Keratinocyte (primary cell): ENCODE measurements around the gene TRPC3. TPM values are rescaled to one million over a fixed set of nuclear protein-coding genes. Genes with fewer than 3 reads are reported as not detected.
A peak's percentile ranks its signal among the peaks of the same experiment; 100 is the strongest.

Source experiments
- DNase-seq: peaks from one replicate; pipeline ENCODE4 v3.0.0-alpha.2; 2011; ENCODE audit warnings: low read depth, missing footprints, low spot score
- FAIRE-seq: peaks from 2 replicates; lab custom pipeline; 2011; peaks lifted over from hg19 to GRCh38; lab: Jason Lieb, UNC
- H2AFZ ChIP-seq: 2 replicates; pipeline ENCODE4 v1.6.0; 2012; ENCODE audit warnings: low read length, control low read depth, inconsistent platforms; ENCODE audit not compliant: control insufficient read depth
- H3K27ac ChIP-seq: 2 replicates; pipeline ENCODE4 v1.5.1; 2011; ENCODE audit warnings: low read length; ENCODE audit not compliant: control insufficient read depth, insufficient read depth
- H3K27me3 ChIP-seq: 3 replicates; pipeline ENCODE4 v1.6.0; 2011; ENCODE audit warnings: low read length; ENCODE audit not compliant: control insufficient read depth, insufficient read depth; ENCODE audit errors: extremely low read depth
- H3K36me3 ChIP-seq, 2 experiments: 2 replicates in 1 of 2; 3 replicates in 1 of 2; pipeline ENCODE4 v1.5.1; 2011; ENCODE audit warnings: low read length in 2 of 2, mild to moderate bottlenecking in 1 of 2; ENCODE audit not compliant: control insufficient read depth in 2 of 2, insufficient read depth in 2 of 2; ENCODE audit errors: extremely low read depth in 1 of 2
- H3K4me1 ChIP-seq: 3 replicates; pipeline ENCODE4 v1.5.1; 2011; ENCODE audit warnings: low read length; ENCODE audit not compliant: control insufficient read depth, insufficient read depth; ENCODE audit errors: extremely low read depth
- H3K4me2 ChIP-seq: 3 replicates; pipeline ENCODE4 v1.6.0; 2011; ENCODE audit warnings: low read depth, low read length; ENCODE audit not compliant: control insufficient read depth, insufficient read depth; ENCODE audit errors: extremely low read depth
- H3K4me3 ChIP-seq, 3 experiments: fragments of 200-600 bp in 1 of 3; sonication (generic) in 1 of 3; 2 replicates in 2 of 3; 3 replicates in 1 of 3; pipeline ENCODE4 v1.5.1; 2011 to 2016; ENCODE audit warnings: low read length in 3 of 3, mild to moderate bottlenecking in 3 of 3, control low read depth in 2 of 3, inconsistent platforms in 1 of 3, low read depth in 1 of 3, mixed read lengths in 1 of 3, mixed run types in 1 of 3, moderate library complexity in 1 of 3; ENCODE audit not compliant: control insufficient read depth in 2 of 3, insufficient read depth in 2 of 3; ENCODE audit errors: extremely low read depth in 1 of 3
- H3K79me2 ChIP-seq: 2 replicates; pipeline ENCODE4 v1.6.0; 2012; ENCODE audit warnings: low read length; ENCODE audit not compliant: control insufficient read depth, insufficient read depth
- H3K9ac ChIP-seq: 3 replicates; pipeline ENCODE4 v1.6.0; 2011; ENCODE audit warnings: low read length; ENCODE audit not compliant: control insufficient read depth, insufficient read depth; ENCODE audit errors: extremely low read depth
- H3K9me1 ChIP-seq: 3 replicates; pipeline ENCODE4 v1.6.0; 2011; ENCODE audit warnings: low read length; ENCODE audit not compliant: control insufficient read depth, insufficient read depth; ENCODE audit errors: extremely low read depth
- H3K9me3 ChIP-seq: 2 replicates; pipeline ENCODE4 v1.5.1; 2012; ENCODE audit warnings: low read depth, low read length; ENCODE audit not compliant: control insufficient read depth
- H4K20me1 ChIP-seq: 3 replicates; pipeline ENCODE4 v1.6.0; 2011; ENCODE audit warnings: low read length; ENCODE audit not compliant: control insufficient read depth, insufficient read depth; ENCODE audit errors: extremely low read depth
- CTCF ChIP-seq, 3 experiments: IDR thresholded peaks in 1 of 3; conservative IDR thresholded peaks in 1 of 3; optimal IDR thresholded peaks in 1 of 3; 2 replicates in 2 of 3; 3 replicates in 1 of 3; pipeline versions ENCODE3 to v1.5.1; 2011; ENCODE audit warnings: low read length in 3 of 3, mild to moderate bottlenecking in 3 of 3, moderate library complexity in 2 of 3, control low read depth in 1 of 3, inconsistent platforms in 1 of 3; ENCODE audit not compliant: insufficient read depth in 2 of 3; ENCODE audit errors: extremely low read depth in 1 of 3
- EZH2 ChIP-seq: IDR thresholded peaks from one replicate; pipeline ENCODE4 v1.6.1; 2012; ENCODE audit warnings: inconsistent platforms, mild to moderate bottlenecking, low read length, moderate library complexity
- dilution Hi-C: fragments of 300-500 bp; cut with MboI; formaldehyde crosslinking; loops from one replicate; pipeline ENCODE4 v1.7.0; 2020; ENCODE audit warnings: low sequenced_read_pairs; ENCODE audit not compliant: extremely low pct_ligation_motif_present
- polyA plus RNA-seq, 5 experiments: library from polyadenylated mRNA; depleted of rRNA in 3 of 5; stranded (reverse) in 3 of 5; stranded (forward) in 1 of 5; unstranded in 1 of 5; fragments of >200 nt; gene quantifications; 1 replicate in 1 of 5; 2 replicates in 3 of 5; 3 replicates in 1 of 5; pipeline versions ENCODE4 v1.2.1 to v1.2.3, GENCODE V29; 2011 to 2012; ENCODE audit warnings: missing spikeins in 2 of 5, low read depth in 1 of 5, low replicate concordance in 1 of 5

The TRPC3 gene
- polyA plus RNA-seq, 1 donor (not counting 4 experiments of a cell fraction or from before 2014, with no cell fraction given): not detected

GRCh38 chr4:121877041-121877773 is 74.7 kb downstream of the TRPC3 start:
- no peaks in the 10 kb centered on the region for H4K20me1 ChIP-seq
- no peak for FAIRE-seq
- no peaks in the 10 kb centered on the region for H3K79me2 ChIP-seq
- dilution Hi-C loops: no loop called here
- no peaks in the 10 kb centered on the region for H3K9me1 ChIP-seq
- no peak for DNase-seq
- no peaks in the 10 kb centered on the region for H3K4me1 ChIP-seq
- TF ChIP-seq EZH2: no peak
- peak in 1 of 3 experiments; percentile 21 for TF ChIP-seq CTCF (optimal IDR thresholded peaks at IDR 0.05 in 1 of 3, IDR thresholded peaks at IDR 0.05 in 1 of 3, conservative IDR thresholded peaks at IDR 0.05 in 1 of 3; ENCODE audit: extremely low read depth in 1 of 3, insufficient read depth in 2 of 3, low read length in 3 of 3)
- no peak overlapping the region for H2AFZ ChIP-seq
- H3K9ac ChIP-seq: no peak overlapping the region
- H3K27me3 ChIP-seq: peaks cover 3% of the 10 kb centered on the region
- H3K27ac ChIP-seq: no peak overlapping the region
- H3K4me2 ChIP-seq: no peak overlapping the region
- no peak overlapping the region for H3K4me3 ChIP-seq
- no peaks in the 10 kb centered on the region for H3K36me3 ChIP-seq
- H3K9me3 ChIP-seq: no peaks in the 10 kb centered on the region

GRCh38 chr4:121876070-121876469 is 75.8 kb downstream of the TRPC3 start:
- Histone ChIP-seq H3K9ac (no peak overlapping the region), H3K36me3 (no peaks in the 10 kb centered on the region), H3K27ac (no peak overlapping the region), H3K9me1 (no peaks in the 10 kb centered on the region), H3K27me3 (peaks cover under 1% of the 10 kb centered on the region), H3K79me2 (no peaks in the 10 kb centered on the region), H3K4me2 (no peak overlapping the region), H3K4me1 (no peaks in the 10 kb centered on the region), H3K4me3 (no peak overlapping the region), H3K9me3 (no peaks in the 10 kb centered on the region), H4K20me1 (no peaks in the 10 kb centered on the region), H2AFZ (no peak overlapping the region)
- TF ChIP-seq CTCF (optimal IDR thresholded peaks at IDR 0.05 in 1 of 3, IDR thresholded peaks at IDR 0.05 in 1 of 3, conservative IDR thresholded peaks at IDR 0.05 in 1 of 3; ENCODE audit: extremely low read depth in 1 of 3, insufficient read depth in 2 of 3, low read length in 3 of 3) (no peak), EZH2 (no peak)
- FAIRE-seq (no peak), DNase-seq (no peak)
- dilution Hi-C loops: no loop called here
